Activated CD4-positive, alpha-beta T cell treated with anti-CD3 and anti-CD28 coated beads for 1 hour (primary cell): ENCODE results near the gene TBCD.

Experiments
- DNase-seq: peaks from one replicate; pipeline ENCODE4 v3.0.0-alpha.2; 2020

TBCD gene

DNA sequence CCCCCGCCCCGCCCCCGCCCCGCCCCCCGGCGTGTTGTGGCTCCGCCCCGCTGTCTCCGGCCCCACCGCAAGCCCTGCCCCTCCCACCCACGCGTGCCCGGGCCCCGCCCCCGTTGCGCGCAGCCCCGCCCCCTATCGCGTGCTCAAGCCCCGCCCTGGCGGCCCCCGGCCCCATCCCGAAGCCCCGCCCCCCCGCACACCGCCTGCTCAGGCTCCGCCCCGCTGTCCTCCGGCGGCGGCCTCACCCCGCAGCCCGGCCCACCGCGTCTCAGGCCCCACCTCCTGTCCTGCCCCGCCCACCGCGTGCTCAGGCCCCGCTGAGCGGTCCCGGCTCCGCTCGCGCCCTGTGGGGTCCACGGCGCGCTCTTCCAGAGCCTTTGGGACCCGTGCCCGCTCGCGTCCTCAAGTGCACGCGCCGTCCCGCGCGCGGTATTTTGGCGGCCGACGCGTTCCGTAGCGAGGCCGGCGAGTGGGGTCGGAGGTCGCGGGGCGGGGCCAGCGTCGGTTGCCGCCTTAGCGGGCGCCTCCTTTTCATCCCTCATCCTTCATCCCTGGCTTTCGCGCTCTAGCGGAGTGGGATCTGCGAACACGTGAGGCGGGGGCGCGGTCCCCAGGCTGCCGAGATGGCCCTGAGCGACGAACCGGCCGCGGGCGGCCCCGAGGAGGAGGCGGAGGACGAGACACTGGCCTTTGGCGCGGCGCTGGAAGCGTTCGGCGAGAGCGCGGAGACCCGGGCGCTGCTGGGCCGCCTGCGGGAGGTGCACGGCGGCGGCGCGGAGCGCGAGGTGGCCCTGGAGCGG is at the start of gene TBCD:
TBCD (plus strand) TSS at position 495 of the 800 bp plus-strand sequence; CDS start at position 624, 129 bp downstream.
- peak; percentile 77 for DNase-seq

DNA sequence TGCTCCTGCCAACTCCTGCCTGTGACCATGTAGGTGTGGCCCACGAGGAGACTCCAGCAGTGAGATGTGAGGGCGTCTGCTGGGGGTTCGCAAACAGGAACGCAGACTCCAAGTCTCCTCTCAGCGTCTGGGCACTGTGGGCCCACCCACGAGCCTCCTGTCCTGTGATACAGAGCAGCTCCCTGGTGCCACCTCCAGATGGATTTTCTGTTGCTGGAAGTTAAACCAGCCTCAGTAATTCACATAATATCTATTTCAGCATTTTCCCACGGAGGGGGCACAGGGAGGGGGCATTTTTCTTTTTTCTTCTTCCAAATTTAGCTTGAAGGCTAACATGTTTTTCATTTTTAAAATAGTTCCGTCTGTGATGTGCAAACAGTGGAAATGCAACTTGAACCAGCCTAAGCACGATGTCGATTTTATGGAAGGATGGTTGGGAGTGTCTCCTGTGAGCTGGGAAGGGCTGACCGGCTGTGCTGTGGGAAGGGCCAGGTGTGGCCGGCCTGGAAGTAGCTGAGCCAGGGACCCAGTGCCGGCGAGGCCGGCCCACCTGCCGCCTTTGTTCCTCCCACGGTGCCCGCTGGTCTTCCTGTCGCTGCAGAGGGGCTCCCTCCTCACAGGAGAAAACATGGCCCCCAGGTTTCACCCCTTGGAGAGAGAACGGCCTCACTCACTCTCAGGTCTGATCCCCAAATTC is 49.5 kb upstream of the TBCD start:
- DNase-seq: no peak

DNA sequence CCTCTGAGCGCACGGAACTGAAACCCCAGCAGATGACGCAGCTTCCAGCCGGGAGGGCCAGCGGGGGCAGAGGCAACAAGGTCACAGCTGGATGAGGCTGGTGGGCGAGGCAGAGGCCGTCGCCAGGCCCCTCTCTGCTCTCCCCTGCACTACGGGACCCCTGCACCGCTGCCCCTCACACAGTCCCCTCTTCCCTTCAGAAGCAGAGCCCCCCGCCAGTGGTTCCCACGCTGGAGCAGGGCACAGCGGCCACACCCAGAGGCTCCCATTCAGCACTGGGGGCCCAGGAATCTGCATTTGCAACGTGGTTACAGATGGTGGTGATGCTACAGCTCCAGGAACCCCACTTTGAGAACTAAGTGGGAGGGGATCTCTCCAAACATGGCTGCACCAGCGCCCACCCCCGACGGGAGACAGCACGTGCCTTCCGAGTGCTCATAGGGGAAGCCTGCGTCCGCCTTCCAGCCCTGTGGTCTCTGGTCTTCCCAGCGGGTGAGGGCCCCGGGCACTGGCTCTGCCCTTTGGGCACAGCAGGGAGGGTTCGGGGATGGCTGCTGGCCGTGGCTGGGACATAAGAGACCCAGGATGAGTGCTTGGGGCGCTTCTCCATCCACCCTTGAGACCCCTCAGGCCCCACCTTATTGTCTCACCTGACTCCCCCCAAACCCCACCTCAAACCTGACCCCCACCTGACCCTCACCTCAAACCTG is 48.7 kb upstream of the TBCD start:
- no peak for DNase-seq

DNA sequence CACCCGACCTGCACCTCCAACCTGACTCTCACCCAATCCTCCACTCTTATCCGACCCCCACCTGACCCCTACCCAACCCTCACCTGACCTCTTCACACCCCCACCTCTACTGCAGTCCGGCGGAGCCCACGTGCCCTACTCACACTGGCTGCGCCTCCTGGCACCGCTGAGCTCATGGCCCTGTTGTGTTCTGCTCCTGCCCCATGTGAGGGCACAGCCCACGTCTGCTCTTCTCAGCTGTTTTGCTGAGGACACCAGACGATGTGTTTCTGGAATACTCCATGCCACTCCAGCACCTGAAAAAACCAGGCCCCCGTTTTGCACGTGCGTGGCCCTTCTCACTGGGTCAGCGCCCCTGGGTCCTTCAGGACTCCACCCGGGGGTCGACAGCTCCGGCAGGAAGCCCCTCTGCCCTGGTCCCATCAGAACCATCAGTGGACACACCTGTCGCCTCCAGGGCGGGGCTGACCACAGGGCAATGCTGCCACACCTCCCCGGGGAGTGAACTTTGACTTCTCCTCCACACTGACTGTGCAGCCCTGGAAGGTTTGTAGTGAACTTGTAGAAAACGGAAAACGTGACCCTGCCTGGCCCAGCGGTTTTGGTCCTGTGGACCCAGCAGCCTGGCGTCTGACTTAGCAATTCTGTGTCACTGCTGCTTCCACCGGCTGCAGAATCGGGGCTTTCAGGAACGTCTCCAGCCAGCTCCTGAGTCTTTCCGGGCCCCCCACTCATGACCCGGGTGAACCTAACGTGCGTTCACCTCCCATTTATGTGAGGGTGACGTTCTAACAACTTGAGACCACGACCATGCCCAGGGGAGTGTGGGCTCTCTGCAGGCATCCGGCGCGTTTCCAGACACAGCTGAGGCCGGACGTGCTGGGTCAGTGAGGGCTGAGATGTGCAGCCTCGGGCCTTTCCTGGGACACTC is 47.7 kb upstream of the TBCD start:
- no peak for DNase-seq

DNA sequence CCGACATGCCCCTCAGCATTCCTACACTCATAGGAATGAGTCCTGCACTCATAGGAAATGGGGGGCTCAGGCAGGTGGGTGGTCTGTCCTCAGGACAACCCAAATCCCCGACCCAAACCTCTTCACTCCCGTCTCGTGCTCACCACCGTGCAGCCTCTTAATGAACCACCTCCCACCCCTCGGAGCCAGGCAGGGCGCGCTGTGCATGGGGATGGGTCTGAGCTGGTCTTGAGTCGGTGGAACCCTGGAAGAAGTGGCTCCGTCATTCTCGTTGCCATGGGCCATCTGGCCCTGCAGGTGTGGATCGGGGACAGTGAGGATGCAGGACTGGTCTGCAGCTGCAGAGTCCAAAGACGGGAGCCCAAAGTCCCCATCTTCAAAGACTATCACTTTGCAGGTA is 47.0 kb upstream of the TBCD start:
- DNase-seq: no peak

- no peak for DNase-seq
Measured at GRCh38 chr17:82705756-82706155, 46.1 kb upstream of the TBCD start.

DNA sequence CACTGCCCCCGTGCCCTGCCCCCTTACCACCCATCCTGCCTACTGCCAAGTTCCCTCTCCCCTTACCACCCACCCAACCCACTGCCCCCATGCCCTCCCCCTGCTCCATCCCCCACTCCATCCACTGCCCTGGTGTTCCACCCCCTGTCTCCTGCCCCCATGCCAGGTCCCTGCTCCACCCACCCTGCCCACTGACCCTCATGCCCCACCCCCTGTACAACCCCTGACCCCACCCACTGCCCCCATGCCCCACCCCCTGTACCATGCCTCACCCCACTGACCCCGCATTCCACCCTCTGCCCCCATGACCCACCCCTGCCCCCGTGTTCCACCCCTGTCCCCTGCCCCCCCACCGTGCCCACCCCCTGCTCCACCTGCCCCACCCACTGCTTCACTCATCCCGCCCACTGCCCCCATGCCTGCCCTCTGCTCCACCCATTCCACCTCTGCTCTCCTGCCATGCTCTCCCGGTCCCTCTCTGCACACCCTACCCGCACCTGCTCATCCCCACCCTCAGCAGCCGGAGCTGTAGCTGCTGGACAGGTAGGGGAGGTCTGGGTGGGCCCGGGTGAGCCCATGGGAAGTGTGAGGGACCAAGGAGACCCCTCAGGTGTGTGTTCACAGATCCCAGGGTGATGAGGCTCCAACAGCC is 42.7 kb upstream of the TBCD start:
- no peak for DNase-seq

GRCh38 chr17:82709676-82710498 is 42.0 kb upstream of the TBCD start:
- no peak for DNase-seq

DNA sequence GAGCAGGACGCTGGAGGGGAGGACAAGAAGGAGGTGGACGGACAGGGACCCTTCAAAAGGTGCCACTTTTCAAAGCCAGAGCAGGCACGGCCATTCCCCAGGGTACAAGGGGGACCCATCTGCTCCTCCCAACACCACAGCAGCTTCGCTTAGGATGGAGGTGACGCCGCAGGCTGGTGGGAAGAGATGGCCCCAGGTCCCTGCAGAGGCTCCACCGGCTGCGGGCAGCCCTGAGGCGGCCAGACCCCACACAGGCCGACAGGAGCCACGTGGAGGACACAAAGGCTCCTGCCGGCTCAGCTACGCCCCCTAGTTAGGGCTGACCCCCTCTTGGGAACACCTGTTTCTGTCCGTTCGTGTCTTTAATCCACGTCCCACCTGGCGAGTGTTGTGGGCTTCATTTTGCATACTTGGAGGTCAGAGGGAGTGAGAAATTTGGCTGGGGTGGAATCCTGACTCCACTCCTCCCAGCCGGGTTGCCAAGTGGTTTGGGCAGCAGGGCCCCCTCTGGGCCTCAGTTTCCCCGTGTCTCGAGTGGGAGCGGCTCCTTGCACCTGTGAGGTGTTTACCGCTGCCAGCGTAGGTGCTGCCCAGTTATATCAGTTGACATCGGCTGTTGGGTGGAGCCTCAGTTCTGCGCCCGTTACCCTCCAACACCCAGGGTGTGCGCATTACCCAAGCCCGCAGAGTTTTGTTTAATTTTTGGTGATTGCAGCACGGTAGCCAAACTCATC is 41.2 kb upstream of the TBCD start:
- no peak for DNase-seq

DNA sequence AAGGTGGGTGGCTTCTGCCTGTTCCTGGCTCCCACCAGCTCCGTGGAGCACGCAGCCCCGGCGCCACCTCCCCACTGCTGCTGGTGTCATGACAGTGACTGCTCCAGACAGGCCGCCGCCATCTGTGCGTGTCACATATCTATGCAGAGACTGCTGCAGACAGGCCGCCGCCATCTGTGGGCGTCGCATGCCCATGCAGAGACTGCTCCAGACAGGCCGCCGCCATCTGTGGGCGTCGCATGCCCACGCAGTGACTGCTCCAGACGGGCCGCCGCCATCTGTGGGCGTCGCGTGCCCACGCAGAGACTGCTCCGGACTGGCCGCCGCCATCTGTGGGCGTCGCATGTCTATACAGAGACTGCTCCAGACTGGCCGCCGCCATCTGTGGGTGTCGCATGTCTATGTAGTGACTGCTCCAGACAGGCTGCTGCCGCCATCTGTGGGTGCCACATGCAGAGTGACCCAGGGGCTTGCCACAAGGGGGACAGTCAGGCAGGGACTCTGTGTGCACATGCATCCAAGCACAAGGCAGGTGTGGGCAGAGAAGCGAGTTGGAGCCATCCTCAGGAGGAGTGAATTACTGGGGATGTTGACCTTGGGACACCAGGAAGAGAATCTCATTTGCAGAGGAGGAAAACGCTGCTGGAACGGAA is 38.7 kb upstream of the TBCD start:
- DNase-seq: no peak

DNA sequence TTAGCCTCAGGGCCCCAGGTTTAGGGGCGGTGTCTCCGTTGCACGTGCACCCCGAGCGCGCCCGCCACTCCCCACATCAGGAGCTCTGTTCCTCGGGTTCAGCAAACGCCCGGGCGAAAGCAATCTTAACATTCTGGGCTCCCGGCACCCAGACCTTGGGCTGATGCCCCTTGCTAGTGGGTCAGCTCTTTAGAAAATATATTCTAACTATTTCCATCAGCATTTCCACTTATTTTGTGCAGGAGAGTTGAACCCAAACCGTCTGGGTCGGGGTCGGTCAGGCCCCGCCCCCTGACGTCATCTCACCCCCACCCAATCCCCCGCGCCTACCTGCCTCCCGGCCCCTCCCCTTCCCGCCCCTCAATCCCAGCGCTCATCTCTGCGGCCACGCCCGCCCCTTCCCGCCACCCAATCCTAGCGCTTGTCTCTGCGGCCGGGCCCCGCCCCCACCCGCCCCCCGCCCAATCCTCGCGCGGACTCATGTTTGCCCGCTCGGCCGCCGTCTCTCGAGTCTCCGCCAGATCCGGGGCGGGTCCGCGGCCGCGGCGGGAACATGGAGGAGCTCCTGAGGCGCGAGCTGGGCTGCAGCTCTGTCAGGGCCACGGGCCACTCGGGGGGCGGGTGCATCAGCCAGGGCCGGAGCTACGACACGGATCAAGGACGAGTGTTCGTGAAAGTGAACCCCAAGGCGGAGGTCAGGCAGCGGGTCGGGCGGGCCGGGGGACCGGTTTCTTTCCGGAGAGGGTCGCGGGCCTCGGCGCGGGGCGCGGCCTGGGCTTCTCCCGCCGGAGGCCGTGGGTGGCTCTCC is 35.5 kb upstream of the TBCD start, which contains the start of gene FN3KRP:
FN3KRP (plus strand) TSS at position 504 of the 808 bp plus-strand sequence; CDS start at position 554, 50 bp downstream.
- peak; percentile 88 for DNase-seq

- DNase-seq: no peak
Measured at GRCh38 chr17:82718986-82719685, 32.7 kb upstream of the TBCD start.

GRCh38 chr17:82720204-82720603 is 31.7 kb upstream of the TBCD start:
- no peak for DNase-seq

DNA sequence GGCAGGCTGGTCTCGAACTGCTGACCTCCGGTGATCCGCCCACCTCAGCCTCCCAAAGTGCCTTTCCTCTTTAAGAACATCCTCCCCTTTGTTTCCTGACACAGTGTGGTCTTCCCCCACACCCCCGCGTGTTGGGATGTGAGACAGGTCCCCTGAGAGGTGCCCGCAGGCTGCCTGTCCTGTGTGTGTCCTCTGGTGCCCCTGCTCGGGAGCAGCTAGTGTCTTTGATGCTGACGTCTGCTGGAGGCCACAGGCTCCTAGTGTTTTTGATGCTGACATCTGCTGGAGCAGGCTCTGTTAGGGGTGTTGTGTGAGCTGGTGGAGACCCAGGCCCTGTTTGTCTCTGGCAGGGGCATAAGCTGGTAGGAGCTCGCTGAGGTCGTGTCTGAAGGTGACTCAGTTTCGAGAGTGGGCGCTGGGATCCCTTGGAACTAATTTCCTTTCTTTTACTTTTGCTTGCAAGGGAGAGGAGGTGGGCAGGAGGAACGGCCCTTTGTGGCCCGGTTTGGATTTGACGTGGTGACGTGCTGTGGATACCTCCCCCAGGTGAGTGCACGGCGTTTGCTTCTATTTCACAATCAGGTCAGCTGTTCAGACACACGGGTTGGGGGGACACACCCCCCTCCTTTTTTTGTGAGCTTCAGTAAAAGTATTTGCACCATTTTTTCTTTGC is 29.4 kb upstream of the TBCD start:
- DNase-seq: no peak

- no peak for DNase-seq
Measured at GRCh38 chr17:82723169-82723807, 28.6 kb upstream of the TBCD start.

DNA sequence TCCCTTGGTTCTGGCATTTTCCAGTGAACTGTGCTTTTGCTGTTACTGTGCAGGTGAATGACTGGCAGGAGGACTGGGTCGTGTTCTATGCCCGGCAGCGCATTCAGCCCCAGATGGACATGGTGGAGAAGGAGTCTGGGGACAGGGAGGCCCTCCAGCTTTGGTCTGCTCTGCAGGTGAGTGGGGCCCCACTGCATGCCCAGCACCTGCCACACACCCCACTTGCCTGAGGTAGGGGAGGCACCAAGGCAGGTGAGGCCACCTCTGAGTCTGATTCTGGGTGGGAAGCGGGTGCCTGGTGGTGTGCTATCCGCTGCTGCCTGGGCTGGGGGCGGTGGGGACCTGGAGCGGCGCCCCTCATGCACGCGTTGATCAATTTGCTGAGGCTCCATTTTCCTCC is 25.4 kb upstream of the TBCD start:
- no peak for DNase-seq
